ENCODE data around the gene BMPER. TPM values are rescaled to one million over a fixed set of nuclear protein-coding genes. Genes with fewer than 3 reads are reported as not detected.

Gene BMPER
- total RNA-seq, 2 experiments from 2014 or later: not detected

DNA sequence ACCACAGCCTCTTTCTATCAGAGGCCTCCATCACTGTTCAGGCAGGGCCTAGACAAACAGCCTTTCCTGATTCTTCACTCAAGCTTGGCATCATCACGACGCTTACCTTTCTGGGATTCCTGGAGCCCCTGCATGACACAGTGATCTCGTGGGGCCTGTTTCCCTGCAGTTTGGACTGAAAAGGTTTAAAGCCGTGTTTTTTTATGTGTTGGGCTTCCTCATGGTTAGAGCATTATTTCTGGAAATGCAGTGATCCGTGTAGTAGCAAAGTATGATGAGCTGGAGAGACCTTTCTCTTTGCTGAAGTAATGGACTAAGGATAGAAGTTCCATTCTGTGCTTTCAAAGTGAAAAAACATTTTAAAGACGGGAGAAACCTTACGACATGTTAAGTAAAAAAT is 169.1 kb downstream of the BMPER start:
- Histone ChIP-seq H3K4me3 (ENCODE audit: low read length) (no peak overlapping the region), H3K27ac (ENCODE audit: low read depth in 1 of 2, low read length in 2 of 2) (no peak overlapping the region), H3K9me3 (ENCODE audit: control insufficient read depth in 1 of 2, insufficient read depth in 1 of 2, low read length in 2 of 2) (peaks cover 0 to 10% of the 10 kb centered on the region in 2 experiments), H3K4me1 (ENCODE audit: insufficient read depth, low read length) (no peaks in the 10 kb centered on the region), H3K36me3 (ENCODE audit: insufficient read depth, low read length) (no peaks in the 10 kb centered on the region), H3K27me3 (ENCODE audit: control insufficient read depth in 1 of 2, insufficient read depth in 2 of 2, low read length in 2 of 2) (no peaks in the 10 kb centered on the region)
- H3K4me1 Mint-ChIP-seq (ENCODE audit: low read depth): no peaks in the 10 kb centered on the region
- ATAC-seq (ENCODE audit: poor library complexity): no peak
- ChIA-PET POLR2A (no interaction called here), CTCF (no interaction called here)
- no peaks in the 10 kb centered on the region for H3K36me3 Mint-ChIP-seq (ENCODE audit: low read depth)
- H3K27ac Mint-ChIP-seq: no peak overlapping the region
- H3K27me3 Mint-ChIP-seq: peaks cover 3% of the 10 kb centered on the region
- H3K4me3 Mint-ChIP-seq: no peak overlapping the region
- no peak for DNase-seq
- H3K9me3 Mint-ChIP-seq: no peaks in the 10 kb centered on the region
- intact Hi-C loops (cut with DNase I, micrococcal nuclease): no loop called here
- TF ChIP-seq, protein P1, sequence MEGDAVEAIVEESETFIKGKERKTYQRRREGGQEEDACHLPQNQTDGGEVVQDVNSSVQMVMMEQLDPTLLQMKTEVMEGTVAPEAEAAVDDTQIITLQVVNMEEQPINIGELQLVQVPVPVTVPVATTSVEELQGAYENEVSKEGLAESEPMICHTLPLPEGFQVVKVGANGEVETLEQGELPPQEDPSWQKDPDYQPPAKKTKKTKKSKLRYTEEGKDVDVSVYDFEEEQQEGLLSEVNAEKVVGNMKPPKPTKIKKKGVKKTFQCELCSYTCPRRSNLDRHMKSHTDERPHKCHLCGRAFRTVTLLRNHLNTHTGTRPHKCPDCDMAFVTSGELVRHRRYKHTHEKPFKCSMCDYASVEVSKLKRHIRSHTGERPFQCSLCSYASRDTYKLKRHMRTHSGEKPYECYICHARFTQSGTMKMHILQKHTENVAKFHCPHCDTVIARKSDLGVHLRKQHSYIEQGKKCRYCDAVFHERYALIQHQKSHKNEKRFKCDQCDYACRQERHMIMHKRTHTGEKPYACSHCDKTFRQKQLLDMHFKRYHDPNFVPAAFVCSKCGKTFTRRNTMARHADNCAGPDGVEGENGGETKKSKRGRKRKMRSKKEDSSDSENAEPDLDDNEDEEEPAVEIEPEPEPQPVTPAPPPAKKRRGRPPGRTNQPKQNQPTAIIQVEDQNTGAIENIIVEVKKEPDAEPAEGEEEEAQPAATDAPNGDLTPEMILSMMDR (IDR thresholded peaks at IDR 0.05): no peak

DNA sequence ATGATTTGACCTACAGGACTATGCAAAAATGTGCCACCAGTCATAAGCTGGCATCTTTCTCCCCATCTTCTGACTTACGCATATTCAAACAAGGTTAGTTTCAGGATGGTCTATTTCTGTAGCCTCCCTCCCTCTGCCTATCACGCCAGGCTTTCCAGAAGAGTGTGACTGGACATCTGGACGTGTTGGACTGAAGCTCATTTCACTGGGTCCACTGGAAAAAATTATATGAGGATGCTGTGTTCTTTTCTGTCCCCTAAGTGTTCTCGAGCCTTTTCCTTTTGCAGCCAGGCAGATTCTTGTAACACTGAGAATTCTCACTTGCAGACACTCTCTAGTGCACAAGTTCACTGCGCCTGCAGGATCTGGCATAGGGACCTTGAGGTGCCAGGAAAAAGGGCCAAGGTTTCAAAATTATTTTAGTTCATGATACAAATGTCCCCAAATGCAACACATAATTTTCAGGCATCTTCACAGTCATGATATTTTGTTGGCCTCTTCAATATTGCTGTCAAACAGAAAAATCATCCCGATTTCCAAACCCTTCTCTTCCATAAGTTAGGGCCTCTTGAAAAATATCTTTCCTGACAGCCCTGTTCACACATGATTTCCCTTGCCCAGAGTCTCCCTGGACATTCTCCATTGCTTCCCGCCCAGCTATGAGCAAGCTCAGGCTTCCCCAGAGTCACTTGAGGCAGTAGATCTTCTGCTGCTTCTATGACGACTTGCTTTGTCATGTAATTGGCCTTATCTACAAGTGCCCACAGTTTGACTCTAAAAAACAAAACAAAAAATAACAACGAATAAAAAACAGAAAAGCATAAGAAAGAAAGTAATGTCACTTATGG is 170.4 kb downstream of the BMPER start:
- H3K27me3 ChIP-seq (ENCODE audit: control insufficient read depth in 1 of 2, insufficient read depth in 2 of 2, low read length in 2 of 2): no peaks in the 10 kb centered on the region
- DNase-seq: no peak
- H3K4me1 Mint-ChIP-seq (ENCODE audit: low read depth): no peaks in the 10 kb centered on the region
- H3K36me3 Mint-ChIP-seq (ENCODE audit: low read depth): no peaks in the 10 kb centered on the region
- CTCF ChIA-PET: no interaction called here
- no peak overlapping the region for H3K27ac Mint-ChIP-seq
- H3K4me1 ChIP-seq (ENCODE audit: insufficient read depth, low read length): no peaks in the 10 kb centered on the region
- TF ChIP-seq, protein P1 (IDR thresholded peaks at IDR 0.05): no peak
- peaks cover 3% of the 10 kb centered on the region for H3K27me3 Mint-ChIP-seq
- no peak overlapping the region for H3K4me3 Mint-ChIP-seq
- ATAC-seq (ENCODE audit: poor library complexity): no peak
- intact Hi-C loops (cut with DNase I, micrococcal nuclease): no loop called here
- H3K9me3 Mint-ChIP-seq: no peaks in the 10 kb centered on the region
- POLR2A ChIA-PET: no interaction called here
- peaks cover 0 to 10% of the 10 kb centered on the region in 2 experiments for H3K9me3 ChIP-seq (ENCODE audit: control insufficient read depth in 1 of 2, insufficient read depth in 1 of 2, low read length in 2 of 2)
- H3K27ac ChIP-seq (ENCODE audit: low read depth in 1 of 2, low read length in 2 of 2): no peak overlapping the region
- no peaks in the 10 kb centered on the region for H3K36me3 ChIP-seq (ENCODE audit: insufficient read depth, low read length)
- H3K4me3 ChIP-seq (ENCODE audit: low read length): no peak overlapping the region

DNA sequence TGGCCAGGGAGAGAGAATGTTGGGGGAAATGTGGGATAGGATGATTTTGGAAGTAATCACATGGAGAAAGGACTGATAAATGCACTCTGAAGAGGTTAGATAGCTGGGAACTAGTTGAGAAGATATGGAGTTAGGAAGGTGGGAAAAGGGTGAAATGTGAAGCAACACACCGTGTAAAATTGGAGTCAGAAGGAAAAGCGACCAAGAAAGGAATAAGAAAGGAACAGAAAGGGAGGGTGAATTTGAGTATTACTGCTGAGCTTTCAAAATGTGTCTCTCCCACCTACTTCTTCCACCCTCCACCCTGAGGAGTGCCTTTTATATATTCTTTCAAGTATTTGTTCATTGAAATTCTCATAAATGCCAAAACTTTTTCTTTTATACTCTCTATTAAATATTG is 171.8 kb downstream of the BMPER start:
- no peaks in the 10 kb centered on the region for H3K4me1 ChIP-seq (ENCODE audit: insufficient read depth, low read length)
- Mint-ChIP-seq H3K27me3 (peaks cover 3% of the 10 kb centered on the region), H3K9me3 (no peaks in the 10 kb centered on the region), H3K36me3 (ENCODE audit: low read depth) (no peaks in the 10 kb centered on the region), H3K4me1 (ENCODE audit: low read depth) (no peaks in the 10 kb centered on the region), H3K4me3 (no peak overlapping the region), H3K27ac (no peak overlapping the region)
- ChIA-PET POLR2A (no interaction called here), CTCF (no interaction called here)
- intact Hi-C loops (cut with DNase I, micrococcal nuclease): no loop called here
- no peaks in the 10 kb centered on the region for H3K27me3 ChIP-seq (ENCODE audit: control insufficient read depth in 1 of 2, insufficient read depth in 2 of 2, low read length in 2 of 2)
- H3K27ac ChIP-seq (ENCODE audit: low read depth in 1 of 2, low read length in 2 of 2): no peak overlapping the region
- H3K9me3 ChIP-seq (ENCODE audit: control insufficient read depth in 1 of 2, insufficient read depth in 1 of 2, low read length in 2 of 2): peaks cover 0 to 10% of the 10 kb centered on the region in 2 experiments
- no peaks in the 10 kb centered on the region for H3K36me3 ChIP-seq (ENCODE audit: insufficient read depth, low read length)
- DNase-seq: no peak
- H3K4me3 ChIP-seq (ENCODE audit: low read length): no peak overlapping the region
- no peak for ATAC-seq (ENCODE audit: poor library complexity)
- TF ChIP-seq, protein P1 (IDR thresholded peaks at IDR 0.05): no peak
